OCI-LY3 (cell line): ENCODE measurements around the gene B4GALNT3.

Source experiments
- H2AFZ ChIP-seq: fragments of 200-600, 300-600 bp; shearing (Covaris generic); 2 replicates; pipeline ENCODE4 v1.6.0; 2014; ENCODE audit warnings: antibody characterized with exemption, low read depth, low read length
- H3K27ac ChIP-seq: fragments of 200-600, 300-600 bp; sonication (generic); 2 replicates; pipeline ENCODE4 v1.5.1; 2014; ENCODE audit warnings: mild to moderate bottlenecking, low read length, moderate library complexity, mixed read lengths
- H3K27me3 ChIP-seq: fragments of 200-600, 300-600 bp; sonication (generic); 2 replicates; pipeline ENCODE4 v1.6.1; 2014; ENCODE audit warnings: low read depth, low read length, mixed read lengths
- H3K36me3 ChIP-seq: fragments of 200-600, 300-600 bp; sonication (generic); replicated peaks from 2 replicates; pipeline ENCODE3; 2014; ENCODE audit warnings: low read depth, low read length, mixed read lengths
- H3K4me1 ChIP-seq: fragments of 300-600, 200-600 bp; sonication (generic); 2 replicates; pipeline ENCODE4 v1.6.1; 2014; ENCODE audit warnings: low read length, mixed read lengths
- H3K4me2 ChIP-seq: fragments of 200-600, 300-600 bp; sonication (generic); 2 replicates; pipeline ENCODE4 v1.6.1; 2014; ENCODE audit warnings: low read length, mixed read lengths
- H3K4me3 ChIP-seq: fragments of 300-600, 200-600 bp; sonication (generic); 2 replicates; pipeline ENCODE4 v1.5.1; 2014; ENCODE audit warnings: antibody characterized with exemption, mild to moderate bottlenecking, low read length, moderate library complexity
- H3K79me2 ChIP-seq: fragments of 300-600, 200-600 bp; shearing (Covaris generic); 2 replicates; pipeline ENCODE4 v1.6.1; 2014; ENCODE audit warnings: mild to moderate bottlenecking, low read length, mixed read lengths
- H3K9ac ChIP-seq: fragments of 300-600, 200-600 bp; shearing (Covaris generic); 2 replicates; pipeline ENCODE4 v1.6.0; 2014; ENCODE audit warnings: mild to moderate bottlenecking, low read length, moderate library complexity
- H3K9me3 ChIP-seq: fragments of 200-600, 300-600 bp; shearing (Covaris generic); 2 replicates; pipeline ENCODE4 v1.6.1; 2014; ENCODE audit warnings: low read length, mixed read lengths; ENCODE audit not compliant: insufficient read depth
- H4K20me1 ChIP-seq: fragments of 200-600, 300-600 bp; sonication (generic); 2 replicates; pipeline ENCODE4 v1.6.1; 2016; ENCODE audit warnings: low read length, mixed read lengths; ENCODE audit not compliant: insufficient read depth
- CTCF ChIP-seq: fragments of 200-600, 300-600 bp; sonication (generic); IDR thresholded peaks from 2 replicates; pipeline ENCODE4 v1.5.1; 2014; ENCODE audit warnings: antibody characterized with exemption, low read length, low read depth
- EZH2phosphoT487 ChIP-seq: fragments of 200-600 bp; shearing (Covaris generic); IDR thresholded peaks from 2 replicates; pipeline ENCODE4 v1.6.1; 2018; ENCODE audit warnings: antibody characterized with exemption, mixed run types, low read depth

B4GALNT3 gene

GRCh38 chr12:468671-469389 is 9.1 kb downstream of the B4GALNT3 start:
- no peak overlapping the region for H3K4me2 ChIP-seq
- H3K9ac ChIP-seq, result no peak overlapping the region
- H3K36me3 ChIP-seq, result no peaks in the 10 kb centered on the region
- TF ChIP-seq CTCF (no peak), EZH2phosphoT487 (no peak)
- H2AFZ ChIP-seq, result no peak overlapping the region
- no peaks in the 10 kb centered on the region for H4K20me1 ChIP-seq
- H3K79me2 ChIP-seq, result no peaks in the 10 kb centered on the region
- H3K27me3 ChIP-seq, result 0 out of 2 replicates have a peak, but pooled peaks cover 2% of the 10 kb centered on the region
- no peak overlapping the region for H3K4me3 ChIP-seq
- H3K27ac ChIP-seq, result no peak overlapping the region
- H3K4me1 ChIP-seq, result no peaks in the 10 kb centered on the region
- H3K9me3 ChIP-seq, result no peaks in the 10 kb centered on the region

DNA sequence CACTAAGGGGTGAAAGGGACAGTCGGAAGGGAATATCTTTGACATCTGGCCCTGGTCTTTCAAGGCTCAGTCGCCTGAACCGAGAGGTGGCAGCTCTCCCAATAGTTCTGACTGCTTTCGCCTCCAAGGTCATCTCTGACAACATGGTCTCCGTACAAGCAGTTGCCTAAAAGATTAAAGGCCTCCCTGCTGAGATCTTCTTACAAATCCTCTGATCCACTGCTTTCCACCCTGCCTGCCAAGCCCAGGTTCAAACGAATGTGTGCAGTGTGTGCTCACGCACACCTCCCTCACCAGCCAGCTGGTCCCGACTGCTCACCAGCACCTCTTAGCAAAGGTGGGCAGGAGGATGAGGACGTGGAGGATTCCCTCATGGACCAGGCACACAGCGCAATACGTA is 10.4 kb downstream of the B4GALNT3 start:
- Histone ChIP-seq H4K20me1 (no peaks in the 10 kb centered on the region), H3K4me2 (no peak overlapping the region), H3K79me2 (no peaks in the 10 kb centered on the region), H2AFZ (no peak overlapping the region), H3K9ac (no peak overlapping the region), H3K27me3 (0 out of 2 replicates have a peak, but pooled peaks cover 2% of the 10 kb centered on the region), H3K4me3 (no peak overlapping the region), H3K27ac (no peak overlapping the region), H3K4me1 (no peaks in the 10 kb centered on the region), H3K9me3 (no peaks in the 10 kb centered on the region), H3K36me3 (no peaks in the 10 kb centered on the region)
- TF ChIP-seq EZH2phosphoT487 (no peak), CTCF (no peak)

DNA sequence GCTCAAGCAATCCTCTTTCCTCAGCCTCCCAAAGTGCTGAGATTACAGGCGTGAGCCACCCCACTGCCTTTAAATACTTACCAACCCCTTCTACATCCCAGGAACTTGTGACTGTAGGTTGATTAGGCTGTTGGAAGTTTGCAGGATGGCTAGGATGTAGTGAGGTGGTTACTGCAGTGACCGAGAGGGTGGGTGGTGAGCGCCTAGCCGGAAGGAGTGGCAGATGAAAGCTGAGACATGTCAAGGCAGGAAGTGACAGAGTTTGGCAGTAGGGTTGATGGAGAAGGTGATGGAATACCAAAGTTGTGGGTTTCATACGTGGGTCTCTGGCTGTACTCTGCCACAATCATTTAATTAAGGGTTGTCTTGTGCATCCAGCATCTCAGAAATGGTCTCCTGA is 13.5 kb downstream of the B4GALNT3 start:
- no peak overlapping the region for H3K27ac ChIP-seq
- H3K9ac ChIP-seq, result no peak overlapping the region
- no peaks in the 10 kb centered on the region for H3K4me1 ChIP-seq
- no peak overlapping the region for H3K4me2 ChIP-seq
- no peaks in the 10 kb centered on the region for H4K20me1 ChIP-seq
- no peaks in the 10 kb centered on the region for H3K36me3 ChIP-seq
- no peak overlapping the region for H3K4me3 ChIP-seq
- H3K79me2 ChIP-seq, result no peaks in the 10 kb centered on the region
- TF ChIP-seq EZH2phosphoT487 (no peak), CTCF (no peak)
- H2AFZ ChIP-seq, result no peak overlapping the region
- 0 out of 2 replicates have a peak, but pooled peaks cover 2% of the 10 kb centered on the region for H3K27me3 ChIP-seq
- H3K9me3 ChIP-seq, result no peaks in the 10 kb centered on the region

DNA sequence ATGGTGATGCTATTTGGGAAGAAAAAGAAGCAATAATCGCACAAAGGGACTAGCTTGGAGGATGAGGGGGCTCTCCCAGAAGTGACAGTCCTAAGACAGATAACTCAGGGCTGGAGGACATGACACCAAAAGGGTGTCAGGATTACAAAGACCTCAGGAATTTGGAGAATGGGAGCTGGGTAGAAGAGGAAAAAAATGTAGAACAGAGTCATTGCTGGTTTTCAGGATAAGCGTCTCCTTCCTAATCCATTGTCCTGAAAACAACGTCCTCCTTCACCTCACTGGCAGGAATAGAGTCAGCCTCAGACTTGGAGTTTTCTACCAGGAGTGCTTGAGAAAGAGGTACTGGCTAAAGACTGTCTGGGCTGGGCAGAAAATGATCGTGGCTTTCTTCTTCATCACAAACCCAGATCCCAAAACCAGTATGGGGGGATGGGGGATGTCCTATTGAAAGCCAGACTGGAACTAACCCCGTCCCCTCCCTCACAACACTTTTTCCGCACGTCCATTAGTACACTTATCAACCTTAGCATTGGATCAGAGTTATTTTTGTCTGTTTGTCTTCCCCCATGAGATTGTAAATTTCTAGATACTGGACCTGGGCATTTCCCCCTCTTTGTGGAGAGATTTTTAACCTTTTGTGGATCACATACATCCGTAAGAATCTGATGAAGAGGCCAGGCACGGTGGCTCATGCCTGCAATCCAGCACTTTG is 14.3 kb downstream of the B4GALNT3 start:
- 0 out of 2 replicates have a peak, but pooled peaks cover 2% of the 10 kb centered on the region for H3K27me3 ChIP-seq
- H3K79me2 ChIP-seq, result no peaks in the 10 kb centered on the region
- no peak overlapping the region for H3K4me2 ChIP-seq
- no peak overlapping the region for H3K4me3 ChIP-seq
- no peaks in the 10 kb centered on the region for H4K20me1 ChIP-seq
- no peak overlapping the region for H3K9ac ChIP-seq
- no peaks in the 10 kb centered on the region for H3K4me1 ChIP-seq
- no peak for TF ChIP-seq EZH2phosphoT487
- TF ChIP-seq CTCF, result no peak
- H3K27ac ChIP-seq, result no peak overlapping the region
- H2AFZ ChIP-seq, result no peak overlapping the region
- H3K9me3 ChIP-seq, result no peaks in the 10 kb centered on the region
- H3K36me3 ChIP-seq, result no peaks in the 10 kb centered on the region
